Stomach smooth muscle (tissue), 2 donors: ENCODE data around the gene ELAC2.
A peak's percentile ranks its signal among the peaks of the same experiment; 100 is the strongest.

ENCODE experiments used
- H3K27ac ChIP-seq: one replicate; pipeline ENCODE4 v1.7.0; 2013; ENCODE audit warnings: mild to moderate bottlenecking, low read length, inconsistent platforms
- H3K27me3 ChIP-seq, 2 donors: one replicate each; pipeline ENCODE4 v1.7.0; 2013; ENCODE audit warnings: low read length in 2 of 2; ENCODE audit not compliant: insufficient read depth in 2 of 2, control insufficient read depth in 1 of 2
- H3K36me3 ChIP-seq, 2 donors: one replicate each; pipeline ENCODE4 v1.7.0; 2013; ENCODE audit warnings: low read length in 2 of 2; ENCODE audit not compliant: control insufficient read depth in 2 of 2, insufficient read depth in 2 of 2
- H3K4me1 ChIP-seq: one replicate; pipeline ENCODE4 v1.7.0; 2013; ENCODE audit warnings: low read length; ENCODE audit not compliant: control insufficient read depth, insufficient read depth
- H3K4me3 ChIP-seq, 2 donors: one replicate each; pipeline ENCODE4 v1.7.0; 2013; ENCODE audit warnings: low read length in 2 of 2
- H3K9ac ChIP-seq, 2 donors: one replicate each; pipeline ENCODE4 v1.7.0; 2013; ENCODE audit warnings: low read length in 2 of 2, mild to moderate bottlenecking in 1 of 2
- H3K9me3 ChIP-seq, 2 donors: one replicate each; pipeline ENCODE4 v1.7.0; 2013; ENCODE audit warnings: low read length in 2 of 2; ENCODE audit not compliant: control insufficient read depth in 2 of 2
- donor health status: healthy.
- donor health status: Pancreatic carcinoma.

The ELAC2 gene, protein sequence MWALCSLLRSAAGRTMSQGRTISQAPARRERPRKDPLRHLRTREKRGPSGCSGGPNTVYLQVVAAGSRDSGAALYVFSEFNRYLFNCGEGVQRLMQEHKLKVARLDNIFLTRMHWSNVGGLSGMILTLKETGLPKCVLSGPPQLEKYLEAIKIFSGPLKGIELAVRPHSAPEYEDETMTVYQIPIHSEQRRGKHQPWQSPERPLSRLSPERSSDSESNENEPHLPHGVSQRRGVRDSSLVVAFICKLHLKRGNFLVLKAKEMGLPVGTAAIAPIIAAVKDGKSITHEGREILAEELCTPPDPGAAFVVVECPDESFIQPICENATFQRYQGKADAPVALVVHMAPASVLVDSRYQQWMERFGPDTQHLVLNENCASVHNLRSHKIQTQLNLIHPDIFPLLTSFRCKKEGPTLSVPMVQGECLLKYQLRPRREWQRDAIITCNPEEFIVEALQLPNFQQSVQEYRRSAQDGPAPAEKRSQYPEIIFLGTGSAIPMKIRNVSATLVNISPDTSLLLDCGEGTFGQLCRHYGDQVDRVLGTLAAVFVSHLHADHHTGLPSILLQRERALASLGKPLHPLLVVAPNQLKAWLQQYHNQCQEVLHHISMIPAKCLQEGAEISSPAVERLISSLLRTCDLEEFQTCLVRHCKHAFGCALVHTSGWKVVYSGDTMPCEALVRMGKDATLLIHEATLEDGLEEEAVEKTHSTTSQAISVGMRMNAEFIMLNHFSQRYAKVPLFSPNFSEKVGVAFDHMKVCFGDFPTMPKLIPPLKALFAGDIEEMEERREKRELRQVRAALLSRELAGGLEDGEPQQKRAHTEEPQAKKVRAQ

DNA sequence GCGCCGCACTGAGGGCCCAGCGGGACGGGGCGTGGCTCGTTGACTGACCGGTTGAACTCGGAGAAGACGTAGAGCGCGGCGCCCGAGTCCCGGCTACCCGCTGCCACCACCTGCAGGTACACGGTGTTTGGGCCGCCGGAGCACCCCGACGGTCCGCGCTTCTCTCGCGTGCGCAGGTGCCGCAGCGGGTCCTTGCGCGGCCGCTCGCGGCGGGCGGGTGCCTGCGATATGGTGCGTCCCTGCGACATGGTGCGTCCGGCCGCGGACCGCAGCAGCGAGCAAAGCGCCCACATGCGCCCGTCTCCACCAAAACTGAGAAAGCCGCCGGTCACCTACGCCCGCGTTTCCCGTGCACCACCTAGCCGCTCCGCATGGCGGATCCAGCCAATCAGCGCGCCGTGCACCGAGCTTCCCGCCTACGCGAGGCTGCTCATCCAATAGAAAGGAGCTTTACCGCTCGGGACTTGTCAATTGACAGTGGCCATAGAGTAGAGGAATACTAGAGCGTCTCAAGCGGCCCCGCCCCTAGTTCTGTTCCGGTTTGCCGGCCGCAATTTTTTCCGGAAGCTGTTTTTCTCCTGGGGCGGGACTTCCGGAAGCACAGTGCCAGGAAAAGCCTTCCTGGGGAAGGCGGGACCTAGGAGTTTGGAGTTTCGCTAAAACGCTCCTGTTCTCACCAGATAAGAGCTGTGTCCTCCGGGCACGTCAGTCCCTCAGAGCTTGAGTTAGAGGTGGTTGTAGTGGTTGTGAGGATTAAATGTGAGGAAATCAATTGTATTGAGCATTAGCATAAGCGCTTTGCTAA is at the start of gene ELAC2:
TSS of gene ELAC2 (minus strand) at position 373 of the 805 bp plus-strand sequence. CDS start at position 293, 80 bp downstream.
- peak within 1 kb of the TSS; percentile 73 for H3K27ac ChIP-seq
- no peaks in the 10 kb centered on the region for H3K9me3 ChIP-seq
- H3K27me3 ChIP-seq: no peaks in the 10 kb centered on the region
- H3K4me3 ChIP-seq: peak within 1 kb of the TSS; percentile 93 to 94
- H3K9ac ChIP-seq: peak within 1 kb of the TSS; percentile 84 to 95
- H3K36me3 ChIP-seq: peaks cover 19 to 29% of the 10 kb centered on the region in 2 donors
- H3K4me1 ChIP-seq: peaks cover 12% of the 10 kb centered on the region

DNA sequence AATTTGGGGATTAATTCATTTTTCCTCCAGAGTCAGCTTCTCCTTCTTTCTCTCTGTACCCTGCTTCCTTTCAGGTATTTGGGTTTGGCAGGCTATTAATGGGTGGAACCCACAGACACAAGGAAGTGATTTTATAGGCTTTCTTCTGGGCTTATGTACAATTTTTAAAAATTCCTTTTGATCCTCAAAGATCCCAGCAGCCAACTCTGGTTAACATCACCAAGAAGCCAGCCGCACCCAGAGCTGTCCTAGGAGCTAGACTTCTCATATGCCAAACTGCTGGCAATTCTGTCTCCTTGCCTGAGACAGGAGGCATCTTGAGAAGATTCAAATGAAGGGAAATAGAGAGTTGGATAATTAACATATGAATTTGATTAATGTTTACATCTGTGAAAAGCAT is 47.2 kb upstream of the ELAC2 start:
- Histone ChIP-seq H3K36me3 (no peaks in the 10 kb centered on the region), H3K9ac (no peak overlapping the region), H3K4me1 (no peaks in the 10 kb centered on the region), H3K9me3 (peaks cover 0 to 4% of the 10 kb centered on the region in 2 donors), H3K4me3 (no peak overlapping the region), H3K27ac (no peak overlapping the region), H3K27me3 (no peaks in the 10 kb centered on the region)

DNA sequence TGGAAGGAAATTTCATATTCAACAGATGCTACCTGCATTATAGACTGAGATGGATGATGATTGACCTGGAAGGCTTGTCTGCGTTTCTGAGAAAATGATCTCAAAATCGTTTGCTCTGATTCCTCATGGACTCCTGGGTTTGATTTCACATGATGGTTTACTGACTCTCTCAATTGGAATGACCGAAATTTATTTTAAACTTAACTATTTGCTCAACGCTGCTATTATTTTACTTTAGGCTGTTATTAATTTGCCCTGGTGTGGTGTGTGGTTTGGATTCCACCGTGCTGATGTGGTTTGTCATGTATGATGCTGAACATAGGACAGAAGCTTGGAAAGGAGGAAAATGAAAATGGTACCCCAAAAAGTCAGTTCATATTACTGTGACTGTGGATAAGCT is 37.3 kb upstream of the ELAC2 start:
- Histone ChIP-seq H3K4me1 (no peaks in the 10 kb centered on the region), H3K36me3 (no peaks in the 10 kb centered on the region), H3K27ac (no peak overlapping the region), H3K9me3 (no peaks in the 10 kb centered on the region), H3K9ac (no peak overlapping the region), H3K4me3 (no peak overlapping the region), H3K27me3 (peaks cover 0 to 2% of the 10 kb centered on the region in 2 donors)

DNA sequence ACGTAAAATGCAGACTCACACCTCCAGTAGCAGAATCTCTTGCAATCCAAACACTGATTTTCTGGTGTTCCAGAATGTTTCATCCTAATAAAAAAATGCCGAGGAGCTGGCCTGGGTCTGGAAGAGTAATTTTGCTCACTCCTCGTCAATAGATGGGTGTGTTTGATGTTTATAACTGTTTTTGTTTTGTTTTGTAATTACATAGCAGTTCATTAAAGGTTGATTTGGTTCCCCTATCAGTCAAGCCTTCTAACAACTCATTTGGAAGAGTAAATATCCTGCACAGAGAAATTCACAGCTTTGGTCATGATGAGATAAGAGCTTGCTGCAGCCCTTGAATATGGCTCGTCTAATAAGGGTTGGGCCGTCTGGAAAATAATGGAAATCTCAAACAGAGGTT is 36.8 kb upstream of the ELAC2 start:
- no peak overlapping the region for H3K9ac ChIP-seq
- H3K4me3 ChIP-seq: no peak overlapping the region
- no peak overlapping the region for H3K27ac ChIP-seq
- peaks cover 0 to 2% of the 10 kb centered on the region in 2 donors for H3K27me3 ChIP-seq
- H3K36me3 ChIP-seq: no peaks in the 10 kb centered on the region
- no peaks in the 10 kb centered on the region for H3K9me3 ChIP-seq
- no peaks in the 10 kb centered on the region for H3K4me1 ChIP-seq

DNA sequence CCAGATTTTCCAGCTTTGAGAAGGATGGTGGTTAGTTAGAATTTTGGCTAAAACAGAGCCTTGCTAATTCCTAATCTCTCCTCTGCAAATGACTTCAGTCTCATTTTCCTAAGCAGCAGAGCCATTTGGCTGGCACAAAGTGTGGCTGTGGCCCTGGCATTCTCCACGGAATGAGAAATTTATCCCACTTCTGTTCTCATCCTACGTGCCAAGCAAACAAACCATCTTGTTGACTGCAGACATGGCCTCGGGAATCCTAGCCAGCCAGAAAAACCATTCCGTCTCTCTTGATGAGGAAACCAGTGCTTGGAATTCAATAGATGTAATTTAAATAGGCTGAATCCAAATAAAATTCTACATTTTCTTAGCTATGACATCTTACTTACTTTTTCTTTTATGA is 34.1 kb upstream of the ELAC2 start:
- no peak overlapping the region for H3K27ac ChIP-seq
- no peak overlapping the region for H3K4me3 ChIP-seq
- H3K27me3 ChIP-seq: peaks cover 2 to 3% of the 10 kb centered on the region in 2 donors
- H3K4me1 ChIP-seq: no peaks in the 10 kb centered on the region
- no peaks in the 10 kb centered on the region for H3K36me3 ChIP-seq
- H3K9ac ChIP-seq: no peak overlapping the region
- H3K9me3 ChIP-seq: no peaks in the 10 kb centered on the region

DNA sequence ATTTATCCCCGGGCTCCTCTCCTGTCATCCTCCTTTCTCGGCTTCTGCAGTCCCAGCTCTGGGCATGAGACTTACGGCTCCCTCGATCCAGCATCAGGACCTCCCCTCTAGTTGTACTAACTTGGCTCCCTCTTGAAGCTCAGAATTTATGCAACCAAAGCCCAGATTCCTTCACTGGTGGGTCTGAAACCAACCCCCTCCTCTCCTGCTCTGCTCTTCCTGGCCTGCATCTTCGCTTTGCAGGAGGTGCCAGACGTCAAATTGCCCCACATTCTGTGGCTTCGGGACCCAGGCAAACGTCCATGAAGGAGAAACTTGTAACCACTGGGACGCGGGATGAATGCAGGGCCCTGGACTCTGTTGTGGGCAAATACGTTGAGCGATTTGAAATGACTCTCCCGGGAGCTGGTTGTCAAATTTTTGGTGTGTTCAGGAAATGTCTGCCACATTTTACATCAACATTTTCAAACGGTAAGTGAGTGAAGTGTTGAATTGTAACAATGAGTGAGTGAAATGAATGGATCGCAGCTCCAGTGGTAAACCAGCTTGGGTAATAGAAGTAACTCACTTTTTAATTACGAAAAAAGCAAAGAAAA is 29.3 kb upstream of the ELAC2 start:
- no peaks in the 10 kb centered on the region for H3K9me3 ChIP-seq
- H3K27ac ChIP-seq: no peak overlapping the region
- H3K36me3 ChIP-seq: no peaks in the 10 kb centered on the region
- H3K4me3 ChIP-seq: no peak overlapping the region
- no peak overlapping the region for H3K9ac ChIP-seq
- H3K27me3 ChIP-seq: peaks cover 4 to 5% of the 10 kb centered on the region in 2 donors
- H3K4me1 ChIP-seq: no peaks in the 10 kb centered on the region

DNA sequence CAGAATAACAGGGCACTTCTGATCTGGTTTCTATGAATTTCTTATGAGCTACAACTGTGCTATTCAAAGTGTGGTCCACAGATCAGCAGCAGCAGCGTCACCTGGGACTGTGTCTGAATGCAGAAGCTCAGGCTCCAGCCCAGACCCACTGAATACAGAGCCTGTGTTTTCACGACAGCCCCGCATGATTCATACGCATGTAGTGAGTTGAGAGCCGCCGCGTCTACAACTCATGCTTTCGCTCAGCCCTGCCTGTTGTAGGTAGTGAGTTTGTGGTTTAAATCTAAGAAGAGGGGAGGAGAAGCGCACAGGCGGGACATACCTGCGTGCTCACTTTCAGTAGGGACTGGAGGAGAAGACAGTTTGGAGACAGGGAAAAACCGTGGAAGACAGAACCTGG is 28.5 kb upstream of the ELAC2 start:
- Histone ChIP-seq H3K36me3 (no peaks in the 10 kb centered on the region), H3K27ac (no peak overlapping the region), H3K4me1 (no peaks in the 10 kb centered on the region), H3K9ac (no peak overlapping the region), H3K27me3 (peaks cover 3 to 4% of the 10 kb centered on the region in 2 donors), H3K4me3 (no peak overlapping the region), H3K9me3 (no peaks in the 10 kb centered on the region)

DNA sequence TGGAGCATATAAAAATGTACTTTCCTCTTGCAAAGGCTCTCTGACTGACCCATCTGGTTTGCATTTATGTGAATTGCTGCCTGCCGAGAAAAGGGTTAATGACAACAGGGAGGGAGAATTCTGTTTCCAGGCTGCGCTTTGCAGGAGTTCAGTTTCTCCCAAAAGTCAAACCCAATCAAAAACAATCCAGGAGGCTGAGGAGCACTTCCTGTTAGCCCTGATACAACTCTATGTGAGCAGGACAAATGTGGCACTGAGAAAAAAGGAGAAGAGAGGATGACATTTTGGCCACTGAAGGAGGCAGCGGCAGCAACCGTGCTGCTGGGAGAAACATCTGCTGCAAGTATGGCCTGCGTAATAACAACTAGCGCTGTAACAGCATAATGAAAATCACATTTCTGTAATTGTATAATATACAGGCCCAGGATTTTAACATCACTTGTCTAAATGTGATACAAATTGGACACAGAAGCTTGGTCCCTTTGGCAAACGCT is 26.8 kb upstream of the ELAC2 start:
- no peak overlapping the region for H3K4me3 ChIP-seq
- no peaks in the 10 kb centered on the region for H3K36me3 ChIP-seq
- H3K27ac ChIP-seq: no peak overlapping the region

DNA sequence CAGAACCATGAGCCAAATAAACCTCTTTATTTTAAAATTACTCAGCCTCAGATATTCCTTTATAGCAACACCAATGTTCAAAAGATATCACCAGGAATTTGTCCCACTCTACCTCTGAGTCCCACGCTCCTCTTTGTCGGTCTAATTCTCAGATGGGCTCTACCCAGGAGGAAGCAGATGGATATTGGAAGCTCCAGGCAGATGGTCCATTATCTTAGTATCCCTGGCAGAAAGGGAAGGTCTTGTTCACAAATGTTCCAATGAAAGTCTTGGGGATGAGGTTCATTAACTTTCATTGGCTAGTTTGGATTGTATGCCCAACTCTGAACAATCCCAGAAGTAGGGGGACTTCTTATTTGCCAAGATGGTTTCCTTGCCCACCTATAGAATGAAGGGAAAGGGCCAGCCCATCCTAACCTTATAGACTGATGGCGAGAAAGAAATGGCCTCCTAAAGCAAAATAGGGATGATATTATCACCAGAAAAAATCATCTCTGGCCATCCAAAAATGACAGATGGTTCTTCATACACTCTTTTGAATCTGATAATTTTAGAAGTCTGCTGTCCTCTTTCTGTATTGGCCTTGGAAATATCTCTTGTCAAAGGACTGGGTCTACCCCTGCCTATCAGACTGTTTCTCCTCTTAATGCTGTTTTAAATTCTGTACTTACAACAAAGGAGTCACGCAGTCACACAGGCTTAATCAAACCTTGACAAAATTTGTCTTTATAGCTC is 21.3 kb upstream of the ELAC2 start:
- H3K27ac ChIP-seq: no peak overlapping the region
- no peaks in the 10 kb centered on the region for H3K36me3 ChIP-seq
- H3K9me3 ChIP-seq: peaks cover 3 to 9% of the 10 kb centered on the region in 2 donors
- no peak overlapping the region for H3K4me3 ChIP-seq
- H3K9ac ChIP-seq: no peak overlapping the region
- peaks cover 0 to 3% of the 10 kb centered on the region in 2 donors for H3K27me3 ChIP-seq
- H3K4me1 ChIP-seq: no peaks in the 10 kb centered on the region

More for the DNA sequence above, 26.8 kb upstream of the ELAC2 start:
- Histone ChIP-seq H3K27me3 (peaks cover 3 to 4% of the 10 kb centered on the region in 2 donors), H3K9ac (no peak overlapping the region), H3K9me3 (no peaks in the 10 kb centered on the region), H3K4me1 (no peaks in the 10 kb centered on the region)
